Smooth muscle cell (in vitro differentiated cells): Measurements from ENCODE around the gene SLC7A11. TPM values are rescaled to one million over a fixed set of nuclear protein-coding genes. Genes with fewer than 3 reads are reported as not detected.

Experiments
- DNase-seq: peaks from one replicate; lab custom pipeline; 2025; ENCODE audit not compliant: unreplicated experiment; lab: John Stamatoyannopoulos, UW
- H2AFZ ChIP-seq: fragments of 200-600 bp; sonication (generic); 2 replicates; pipeline ENCODE4 v1.6.0; 2016; ENCODE audit warnings: antibody characterized with exemption, low read depth, mild to moderate bottlenecking
- H3F3A ChIP-seq: fragments of 200-600 bp; sonication (generic); 2 replicates; pipeline ENCODE4 v1.6.0; 2017; ENCODE audit warnings: antibody characterized with exemption, low read depth
- H3K27ac ChIP-seq: fragments of 200-600 bp; sonication (generic); 2 replicates; pipeline ENCODE4 v1.5.1; 2016; ENCODE audit warnings: low read depth, mild to moderate bottlenecking
- H3K27me3 ChIP-seq: fragments of 200-600 bp; sonication (generic); 2 replicates; pipeline ENCODE4 v1.6.1; 2016; ENCODE audit warnings: low read depth, mild to moderate bottlenecking
- H3K36me3 ChIP-seq: fragments of 200-600 bp; sonication (generic); 2 replicates; pipeline ENCODE4 v1.5.1; 2016; ENCODE audit warnings: low read depth
- H3K4me1 ChIP-seq: fragments of 200-600 bp; sonication (generic); 2 replicates; pipeline ENCODE4 v1.5.1; 2016; ENCODE audit warnings: low read depth
- H3K4me2 ChIP-seq: fragments of 200-600 bp; sonication (generic); 2 replicates; pipeline ENCODE4 v1.6.0; 2016; ENCODE audit warnings: mild to moderate bottlenecking
- H3K4me3 ChIP-seq: fragments of 200-600 bp; sonication (generic); 2 replicates; pipeline ENCODE4 v1.5.1; 2016; ENCODE audit warnings: mild to moderate bottlenecking
- H3K79me2 ChIP-seq: fragments of 200-600 bp; sonication (generic); 2 replicates; pipeline ENCODE4 v1.6.0; 2016; ENCODE audit warnings: low read depth, mild to moderate bottlenecking
- H3K9ac ChIP-seq: fragments of 200-600 bp; sonication (generic); 2 replicates; pipeline ENCODE4 v1.6.0; 2016; ENCODE audit warnings: low read depth
- H3K9me3 ChIP-seq: fragments of 200-600 bp; sonication (generic); replicated peaks from 2 replicates; pipeline ENCODE4 v1.5.1; 2016; ENCODE audit warnings: low read depth
- H4K20me1 ChIP-seq: fragments of 200-600 bp; sonication (generic); 2 replicates; pipeline ENCODE4 v1.6.0; 2016; ENCODE audit warnings: low read depth
- WGBS: methylation state at CpG from one replicate; pipeline ENCODE4 v1.1.7; 2016; ENCODE audit warnings: low lambda C conversion rate; 5-methylcytosine and 5-hydroxymethylcytosine counted together
- polyA plus RNA-seq: library from polyadenylated mRNA; unstranded; fragments of >200 nt; fragmentation: Nextera tagmentation; extraction: Ambion mirVana; gene quantifications from 2 replicates; pipeline ENCODE4 v1.2.1, GENCODE V29; 2016
- total RNA-seq: library from RNA; depleted of rRNA; stranded (reverse); fragments of >200 nt; gene quantifications from 2 replicates; pipeline ENCODE4 v1.2.3, GENCODE V29; 2014
- TF ChIP-seq, protein P1 (sequence below): fragments of 200-600 bp; sonication (generic); IDR thresholded peaks from 2 replicates; pipeline ENCODE4 v1.5.1; 2017; ENCODE audit warnings: borderline replicate concordance, mild to moderate bottlenecking, antibody characterized with exemption; ENCODE audit not compliant: insufficient read depth, poor library complexity, severe bottlenecking

SLC7A11 gene
- total and polyA plus RNA-seq, 2 experiments from 2014 or later: 1.1 to 13.9 TPM

DNA sequence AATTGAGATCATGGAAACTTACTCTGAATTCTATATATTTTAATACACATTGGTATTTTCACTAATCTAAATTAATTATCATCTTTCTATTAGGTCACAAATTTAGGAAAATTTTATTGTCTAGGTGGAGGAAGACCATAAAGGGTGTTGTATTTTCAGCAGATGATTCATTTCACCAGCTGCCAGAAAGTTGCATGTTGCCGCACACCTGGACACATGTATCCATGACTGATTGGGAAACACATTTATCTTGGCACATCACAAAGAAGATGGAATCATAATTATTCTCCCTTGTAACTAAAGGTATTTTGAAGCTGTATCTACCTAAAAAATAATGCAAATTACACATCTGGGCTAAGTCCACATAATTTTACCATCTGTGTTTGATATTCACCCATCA, 33.1 kb downstream of the SLC7A11 start:
- no peak overlapping the region for H3K27ac ChIP-seq
- no peaks in the 10 kb centered on the region for H3K4me1 ChIP-seq
- H3K9ac ChIP-seq: no peak overlapping the region
- no peak overlapping the region for H3K4me3 ChIP-seq
- TF ChIP-seq, protein P1, sequence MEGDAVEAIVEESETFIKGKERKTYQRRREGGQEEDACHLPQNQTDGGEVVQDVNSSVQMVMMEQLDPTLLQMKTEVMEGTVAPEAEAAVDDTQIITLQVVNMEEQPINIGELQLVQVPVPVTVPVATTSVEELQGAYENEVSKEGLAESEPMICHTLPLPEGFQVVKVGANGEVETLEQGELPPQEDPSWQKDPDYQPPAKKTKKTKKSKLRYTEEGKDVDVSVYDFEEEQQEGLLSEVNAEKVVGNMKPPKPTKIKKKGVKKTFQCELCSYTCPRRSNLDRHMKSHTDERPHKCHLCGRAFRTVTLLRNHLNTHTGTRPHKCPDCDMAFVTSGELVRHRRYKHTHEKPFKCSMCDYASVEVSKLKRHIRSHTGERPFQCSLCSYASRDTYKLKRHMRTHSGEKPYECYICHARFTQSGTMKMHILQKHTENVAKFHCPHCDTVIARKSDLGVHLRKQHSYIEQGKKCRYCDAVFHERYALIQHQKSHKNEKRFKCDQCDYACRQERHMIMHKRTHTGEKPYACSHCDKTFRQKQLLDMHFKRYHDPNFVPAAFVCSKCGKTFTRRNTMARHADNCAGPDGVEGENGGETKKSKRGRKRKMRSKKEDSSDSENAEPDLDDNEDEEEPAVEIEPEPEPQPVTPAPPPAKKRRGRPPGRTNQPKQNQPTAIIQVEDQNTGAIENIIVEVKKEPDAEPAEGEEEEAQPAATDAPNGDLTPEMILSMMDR: no peak
- H2AFZ ChIP-seq: no peak overlapping the region
- H3F3A ChIP-seq: no peaks in the 10 kb centered on the region
- no peaks in the 10 kb centered on the region for H3K9me3 ChIP-seq
- no peaks in the 10 kb centered on the region for H3K27me3 ChIP-seq
- WGBS: 85% methylated on average over 1 of the region's 1 CpG
- H4K20me1 ChIP-seq: no peaks in the 10 kb centered on the region
- H3K79me2 ChIP-seq: peaks cover under 1% of the 10 kb centered on the region
- DNase-seq: no peak
- H3K36me3 ChIP-seq: no peaks in the 10 kb centered on the region
- no peak overlapping the region for H3K4me2 ChIP-seq

DNA sequence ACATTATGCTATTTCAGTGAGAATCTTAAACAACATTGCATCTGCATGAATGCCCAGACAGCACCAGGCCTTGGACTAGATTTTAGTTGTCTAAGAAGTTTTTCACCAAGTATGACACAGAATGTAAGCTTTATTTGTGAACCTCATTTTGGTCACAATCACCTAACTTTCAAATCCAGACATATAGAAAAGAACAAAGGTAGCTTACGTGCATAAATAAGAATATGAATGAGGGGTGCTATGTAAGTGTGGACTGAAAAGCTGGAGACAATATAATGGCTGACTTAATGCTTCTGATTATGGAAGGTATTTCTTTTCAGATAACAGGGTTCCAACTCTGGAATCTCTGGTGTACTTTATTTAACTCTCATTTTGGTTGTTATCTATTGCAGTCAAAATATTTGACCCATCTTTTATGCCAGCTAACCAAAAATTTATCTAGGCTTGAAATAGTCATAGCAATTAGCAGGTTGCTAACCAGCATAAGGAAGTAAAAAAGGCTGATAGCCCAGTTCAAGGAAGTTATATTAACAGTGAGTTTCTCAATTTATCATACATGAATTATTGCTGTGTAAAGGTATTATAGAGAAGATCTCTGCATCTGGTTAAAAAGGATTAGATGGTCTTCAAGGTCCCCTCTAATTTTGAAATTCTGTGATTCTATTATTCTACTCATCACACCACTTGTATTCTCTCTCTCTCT, 36.5 kb downstream of the SLC7A11 start:
- Histone ChIP-seq H3K4me1 (no peaks in the 10 kb centered on the region), H3K36me3 (peaks cover 3% of the 10 kb centered on the region), H3K27ac (no peak overlapping the region), H2AFZ (no peak overlapping the region), H3K4me3 (no peak overlapping the region), H3K79me2 (peaks cover 2% of the 10 kb centered on the region), H3F3A (no peaks in the 10 kb centered on the region), H4K20me1 (no peaks in the 10 kb centered on the region), H3K9ac (no peak overlapping the region), H3K9me3 (no peaks in the 10 kb centered on the region), H3K27me3 (no peaks in the 10 kb centered on the region), H3K4me2 (no peak overlapping the region)
- DNase-seq: no peak
- TF ChIP-seq, protein P1: no peak
- WGBS: 97% methylated on average over 1 of the region's 1 CpG

DNA sequence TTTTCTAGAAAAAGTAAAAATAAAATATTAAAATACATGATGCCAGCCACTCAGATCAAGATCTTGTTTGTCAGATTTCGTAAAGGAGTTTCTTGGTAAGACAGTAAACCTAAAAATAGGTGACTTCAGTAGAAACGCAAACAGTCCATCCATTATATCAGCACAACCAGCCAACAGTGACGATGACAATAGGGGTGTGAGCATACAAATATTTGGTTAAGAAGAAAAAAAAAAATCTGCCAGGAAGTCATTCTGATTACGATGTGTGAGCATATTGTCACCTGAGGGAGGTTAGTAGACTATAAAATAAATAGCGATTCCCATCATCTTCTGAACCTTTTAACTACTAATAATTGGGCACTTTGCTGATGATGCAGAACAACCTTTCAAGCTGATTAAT, 37.6 kb downstream of the SLC7A11 start:
- H3K9me3 ChIP-seq: no peaks in the 10 kb centered on the region
- no peak overlapping the region for H3K4me3 ChIP-seq
- TF ChIP-seq, protein P1: no peak
- 94% methylated on average over 5 of the region's 5 CpGs for WGBS
- no peaks in the 10 kb centered on the region for H3F3A ChIP-seq
- no peak overlapping the region for H3K27ac ChIP-seq
- H2AFZ ChIP-seq: no peak overlapping the region
- no peaks in the 10 kb centered on the region for H3K27me3 ChIP-seq
- H3K9ac ChIP-seq: no peak overlapping the region
- peaks cover 2% of the 10 kb centered on the region for H3K79me2 ChIP-seq
- DNase-seq: no peak
- no peak overlapping the region for H3K4me2 ChIP-seq
- no peaks in the 10 kb centered on the region for H4K20me1 ChIP-seq
- H3K36me3 ChIP-seq: peaks cover 3% of the 10 kb centered on the region
- H3K4me1 ChIP-seq: no peaks in the 10 kb centered on the region

DNA sequence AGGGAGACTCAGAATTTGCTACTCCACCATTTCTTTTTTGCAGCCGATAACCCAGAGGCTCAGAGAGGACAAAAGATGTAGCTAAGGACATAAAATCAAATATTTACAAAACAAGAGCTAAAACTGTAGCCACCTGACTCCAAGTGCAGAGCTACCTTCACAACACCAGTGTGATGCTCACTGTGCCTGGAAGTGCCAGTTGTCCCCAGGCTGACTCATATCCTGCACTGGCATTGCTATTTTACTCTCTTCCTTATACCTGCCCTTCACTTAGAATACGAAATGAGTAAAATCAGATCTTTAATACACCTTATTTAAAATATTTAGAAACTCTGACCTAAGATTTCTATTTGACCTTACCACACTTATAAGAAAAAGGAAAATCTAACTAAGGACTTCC, 39.5 kb downstream of the SLC7A11 start:
- Histone ChIP-seq H3F3A (no peaks in the 10 kb centered on the region), H3K36me3 (peaks cover 3% of the 10 kb centered on the region), H3K9me3 (no peaks in the 10 kb centered on the region), H3K27ac (no peak overlapping the region), H3K79me2 (peaks cover 2% of the 10 kb centered on the region), H3K4me1 (no peaks in the 10 kb centered on the region), H3K27me3 (no peaks in the 10 kb centered on the region), H3K4me3 (no peak overlapping the region), H3K4me2 (no peak overlapping the region), H4K20me1 (no peaks in the 10 kb centered on the region), H3K9ac (no peak overlapping the region), H2AFZ (no peak overlapping the region)
- no peak for DNase-seq
- TF ChIP-seq, protein P1: no peak
- WGBS: 96% methylated on average over 2 of the region's 2 CpGs
